Bone marrow (tissue), 2 donors: Measurements from ENCODE around the gene ANKRD18A.
"Not testable (repeated sequence)": the region's sequence is repeated elsewhere in the genome, so short reads cannot be mapped to it uniquely, and the experiment has no call there.

ENCODE experiments used
- DNase-seq, 2 donors: peaks; one replicate each; lab custom pipeline; 2025; lab: John Stamatoyannopoulos, UW

Gene ANKRD18A

DNA sequence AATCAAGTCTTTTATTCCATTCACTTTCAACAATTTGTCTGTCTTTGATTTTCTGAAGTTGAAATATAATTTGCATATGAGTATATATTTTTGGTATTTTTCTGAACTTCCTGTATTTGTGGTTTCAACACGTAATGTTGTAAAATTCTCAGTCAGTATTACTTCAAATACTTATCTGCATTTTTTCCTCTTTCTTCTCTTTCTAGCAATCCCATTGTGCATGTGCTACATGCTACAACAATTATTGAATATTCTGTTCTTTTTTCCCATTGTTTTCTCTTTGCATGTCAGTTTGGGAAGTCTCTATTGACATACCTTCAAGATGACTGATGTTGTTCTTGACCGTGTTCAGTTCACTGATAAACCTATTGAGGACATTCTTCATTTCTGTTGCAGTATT is 5.6 kb upstream of the ANKRD18A start:
- DNase-seq, result no peak

DNA sequence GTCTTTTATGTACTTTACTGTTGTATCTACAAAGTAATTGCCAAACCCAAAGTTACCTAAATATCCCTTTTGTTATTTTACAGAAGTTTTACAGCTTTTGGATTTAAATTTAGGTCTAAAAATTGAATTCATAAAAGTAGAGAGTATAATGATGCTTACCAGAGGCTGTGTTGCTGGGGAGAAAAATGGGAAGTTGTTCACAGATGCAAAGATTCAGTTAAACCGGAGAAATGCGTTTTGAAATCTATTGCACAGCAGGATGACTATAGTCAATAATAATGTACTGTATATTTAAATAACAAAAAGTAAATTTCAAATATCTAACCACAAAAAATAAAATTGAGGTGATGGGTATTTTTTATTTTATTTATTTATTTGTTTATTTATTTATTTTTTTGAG is 2.6 kb upstream of the ANKRD18A start:
- DNase-seq, result no peak

DNA sequence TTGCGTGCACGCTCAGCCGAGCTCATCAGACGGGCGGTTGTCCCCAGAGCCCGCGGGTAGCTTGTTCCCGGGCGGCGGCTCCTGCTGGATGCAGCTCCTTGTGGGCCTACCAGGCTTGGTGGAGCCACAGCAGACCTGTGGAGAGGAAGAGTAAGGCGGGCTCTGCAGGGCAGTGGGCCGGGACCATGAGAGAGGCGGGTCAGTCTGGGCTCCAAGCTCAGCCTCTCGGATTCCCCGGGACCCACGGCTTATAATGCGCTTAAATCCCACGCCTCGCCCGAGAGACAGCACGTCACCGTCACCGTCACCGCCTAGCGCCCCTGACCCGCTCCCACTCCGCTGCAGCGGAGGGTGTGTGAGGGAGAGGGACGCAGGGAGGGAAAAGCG is 1.9 kb upstream of the ANKRD18A start:
- DNase-seq, result no peak

DNA sequence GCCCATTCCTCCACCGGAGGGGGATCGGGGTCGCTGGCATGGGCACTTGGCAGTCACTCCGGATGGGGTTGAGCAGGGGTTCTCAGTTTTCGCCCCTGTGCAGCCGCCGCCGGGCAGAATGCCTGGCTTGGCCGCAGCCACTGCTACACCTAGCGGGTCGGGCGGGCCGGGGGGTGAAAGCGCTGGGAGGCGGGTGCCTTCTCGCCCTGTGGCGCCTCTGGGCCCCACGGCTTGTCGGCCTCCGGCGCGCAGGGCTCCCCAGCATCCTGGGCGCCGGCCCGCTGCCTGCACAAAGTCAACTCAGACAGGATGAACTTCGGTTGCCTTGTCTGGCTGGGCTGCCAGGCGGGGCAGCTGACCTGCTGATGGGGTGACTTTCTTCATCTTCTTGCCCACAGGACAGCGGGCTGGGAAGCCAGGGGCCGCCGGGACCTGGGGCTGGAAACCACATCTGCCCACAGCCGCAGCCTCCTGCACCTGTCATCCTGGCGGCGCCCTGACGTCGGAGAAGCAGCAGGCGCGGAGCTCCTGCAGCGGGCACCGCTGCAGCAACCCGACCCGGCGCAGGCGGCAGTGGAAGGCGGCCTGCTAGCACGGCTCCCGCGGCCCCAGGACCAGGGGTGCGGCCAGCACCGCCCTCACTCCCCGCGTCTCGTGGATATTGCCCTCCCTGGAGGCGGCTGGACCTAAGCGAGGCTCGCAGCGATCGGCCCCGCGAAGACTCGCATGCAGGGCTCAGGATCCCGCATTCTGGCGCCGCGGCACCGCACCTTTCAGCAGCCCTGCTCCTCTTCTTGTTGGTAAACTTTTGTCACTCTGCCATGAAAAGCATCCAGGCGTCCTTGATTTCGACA is 1.3 kb upstream of the ANKRD18A start:
- no peak for DNase-seq

DNA sequence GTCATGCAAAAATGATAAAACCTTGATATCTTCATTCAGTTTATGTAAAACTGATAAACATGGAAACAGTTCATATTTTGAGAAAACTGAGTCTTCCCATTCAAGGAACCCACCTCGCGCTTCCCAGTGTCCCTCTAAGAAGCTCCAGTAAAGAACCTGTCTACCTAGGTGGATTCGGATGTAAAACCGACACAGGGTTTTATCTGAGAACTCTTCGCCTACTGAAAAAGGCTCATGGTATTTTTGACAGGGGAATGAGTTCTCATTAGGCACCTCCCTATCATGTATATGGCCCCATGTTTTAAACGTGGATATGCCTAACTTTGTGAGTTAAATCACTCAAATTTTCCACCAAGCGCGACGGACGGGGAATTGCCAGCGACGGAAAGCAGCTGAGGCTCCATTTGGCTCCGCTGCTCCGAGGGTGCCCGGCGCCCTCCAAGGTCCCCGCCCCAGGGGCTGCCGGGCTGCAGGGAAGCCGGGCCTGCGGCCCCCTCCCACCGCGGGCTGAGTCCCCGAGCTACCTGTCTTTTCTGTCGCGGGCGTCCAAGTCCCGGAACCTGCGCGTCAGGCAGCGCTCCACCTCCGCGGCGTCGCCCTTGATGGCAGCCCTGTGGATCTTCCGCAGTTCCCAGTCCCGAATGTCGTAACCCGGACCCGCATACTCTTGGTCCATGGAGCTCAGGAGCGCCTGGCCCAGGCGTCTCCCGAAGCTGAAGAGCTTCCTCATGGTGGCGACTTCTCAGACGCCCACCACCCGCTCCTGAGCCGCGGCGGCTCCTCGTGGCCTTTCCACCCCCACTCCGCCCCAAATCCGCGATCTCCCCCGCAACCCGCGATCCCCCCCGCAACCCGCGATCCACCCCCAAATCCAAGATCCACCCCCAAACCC is 594 bp downstream of the ANKRD18A start:
- DNase-seq, result no peak

DNA sequence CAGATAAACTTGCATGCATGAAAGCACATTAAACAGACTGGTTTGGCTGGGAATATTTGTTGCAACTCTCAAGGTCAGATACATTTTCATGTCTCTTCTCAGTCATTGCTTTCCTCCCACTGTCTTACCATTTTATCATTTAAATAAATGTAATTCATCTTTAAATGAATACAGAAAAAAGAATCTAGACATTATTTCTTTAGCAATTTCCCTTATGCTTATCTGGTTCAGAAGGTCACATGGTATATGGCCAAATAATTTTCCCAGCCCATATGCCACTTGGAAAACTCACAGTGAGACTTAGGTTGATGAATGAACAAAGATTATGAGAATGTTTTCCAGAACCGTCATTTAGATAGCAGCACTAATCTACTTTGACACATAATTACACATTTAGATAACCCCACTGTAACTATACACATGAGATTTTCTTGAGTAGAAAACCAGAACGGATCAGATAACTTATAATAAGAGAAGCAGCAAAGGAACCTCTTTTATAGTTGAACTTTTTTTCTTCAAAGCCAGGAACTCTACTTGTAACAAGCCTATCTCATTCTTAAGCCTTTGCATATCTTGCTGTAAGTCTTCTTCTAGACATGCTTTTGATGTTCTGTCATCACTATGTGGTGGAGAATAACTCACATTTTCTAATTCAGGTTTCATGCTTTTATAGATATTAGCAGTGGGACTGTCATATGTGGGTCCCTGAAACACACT is 22.2 kb downstream of the ANKRD18A start:
- not testable (repeated sequence) for DNase-seq

DNA sequence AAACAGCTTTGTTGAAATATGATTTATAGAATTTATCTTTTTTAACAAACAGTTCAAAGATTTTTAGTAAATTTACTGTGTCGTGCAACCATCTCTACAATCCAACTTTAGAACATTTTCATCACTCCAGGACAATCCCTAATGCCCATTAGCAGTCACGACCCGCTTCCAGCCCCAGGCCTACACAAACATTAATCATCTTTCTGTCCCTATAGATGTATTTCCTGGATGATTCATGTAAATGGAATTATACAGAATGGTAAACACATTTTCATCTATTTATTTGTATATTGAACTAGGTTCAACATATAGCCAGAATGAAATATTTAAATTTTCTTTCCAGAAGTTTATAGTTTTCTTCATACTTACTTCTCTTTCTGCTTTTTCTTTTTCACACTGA is 25.3 kb downstream of the ANKRD18A start:
- DNase-seq, result not testable (repeated sequence)

- DNase-seq, result not testable (repeated sequence)
These were observed 28.9 kb downstream of the ANKRD18A start for GRCh38 chr9:38591346-38592063.

DNA sequence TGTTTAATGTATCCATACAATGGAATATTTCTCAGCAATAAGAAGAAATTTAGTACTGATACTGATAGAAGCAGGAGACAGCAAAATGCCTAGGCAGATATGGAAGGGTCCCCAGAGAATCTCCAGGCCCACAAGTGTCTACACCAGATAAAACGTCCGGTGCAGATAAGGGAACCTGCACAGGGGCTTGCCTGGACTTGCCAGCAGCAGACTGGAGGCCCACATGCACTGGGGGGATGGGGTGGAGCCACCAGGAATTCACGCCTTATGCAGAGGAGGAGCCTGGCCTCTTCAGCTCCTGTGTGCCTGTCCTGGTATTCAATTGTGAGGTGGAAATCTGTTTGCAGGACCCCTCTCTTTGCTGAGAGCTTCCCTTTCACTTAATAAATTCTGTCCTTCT is 36.6 kb downstream of the ANKRD18A start:
- DNase-seq, result not testable (repeated sequence)

DNA sequence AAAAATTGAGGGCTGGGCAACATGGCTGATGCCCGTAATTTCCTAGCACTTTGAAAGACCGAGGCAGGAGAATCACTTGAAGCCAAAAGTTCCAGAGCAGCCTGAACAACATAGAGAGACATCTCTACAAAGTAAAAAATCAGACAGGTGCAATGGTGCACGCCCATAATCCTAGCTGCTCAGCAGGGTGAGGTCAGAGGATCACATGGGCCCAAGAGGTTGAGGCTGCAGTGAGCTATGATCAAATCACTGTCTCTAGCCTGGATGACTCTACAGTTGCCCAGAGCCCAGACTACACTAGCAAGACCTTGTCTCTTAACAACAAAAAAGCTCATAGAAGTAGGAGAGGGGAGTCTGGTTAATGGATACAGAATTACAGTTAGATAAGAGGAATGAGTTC is 40.3 kb downstream of the ANKRD18A start:
- DNase-seq, result not testable (repeated sequence)

- not testable (repeated sequence) for DNase-seq
These were observed 44.2 kb downstream of the ANKRD18A start for GRCh38 chr9:38576181-38576580.

- DNase-seq, result not testable (repeated sequence)
These were observed 54.3 kb downstream of the ANKRD18A start for GRCh38 chr9:38566048-38566447.

DNA sequence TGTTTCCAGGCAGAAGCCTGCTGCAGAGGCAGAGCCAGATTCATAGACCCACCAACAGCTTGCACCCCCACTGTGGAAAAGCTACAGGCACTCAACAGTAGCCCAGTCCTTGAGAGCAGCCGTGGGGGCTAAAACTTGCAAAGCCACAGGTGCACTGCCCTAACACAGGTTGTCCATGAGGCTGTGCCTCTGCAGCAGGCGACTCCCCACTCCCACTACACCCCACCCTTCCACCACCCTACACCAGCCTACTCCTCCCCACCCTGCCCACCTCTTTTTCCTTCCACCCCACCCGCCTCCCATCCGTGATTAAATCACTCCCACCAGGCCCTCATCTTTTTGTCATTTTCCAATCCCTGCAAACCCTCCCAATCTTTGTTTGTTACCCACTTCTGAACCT is 55.2 kb downstream of the ANKRD18A start:
- not testable (repeated sequence) for DNase-seq

DNA sequence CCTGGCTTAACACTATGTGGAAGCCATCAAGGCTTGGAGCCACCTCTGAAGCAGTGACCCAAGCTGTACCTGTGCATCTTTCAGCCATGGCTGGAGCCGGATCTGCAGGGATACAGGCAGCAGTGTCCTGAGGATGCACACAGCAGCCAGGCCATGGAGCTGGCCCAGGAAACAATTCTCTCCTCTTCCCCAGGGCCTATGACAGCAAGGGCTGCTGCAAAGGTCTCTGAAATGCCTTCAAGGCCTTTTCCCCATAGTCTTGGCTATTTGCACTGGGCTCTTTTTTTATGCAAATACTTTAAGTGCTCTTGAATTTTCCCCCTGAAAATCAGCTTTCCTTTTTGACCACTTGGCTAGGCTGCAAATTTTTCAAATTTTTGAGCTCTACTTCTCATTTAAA is 56.5 kb downstream of the ANKRD18A start:
- not testable (repeated sequence) for DNase-seq

- not testable (repeated sequence) for DNase-seq
These were observed 59.3 kb downstream of the ANKRD18A start for GRCh38 chr9:38561134-38561533.

DNA sequence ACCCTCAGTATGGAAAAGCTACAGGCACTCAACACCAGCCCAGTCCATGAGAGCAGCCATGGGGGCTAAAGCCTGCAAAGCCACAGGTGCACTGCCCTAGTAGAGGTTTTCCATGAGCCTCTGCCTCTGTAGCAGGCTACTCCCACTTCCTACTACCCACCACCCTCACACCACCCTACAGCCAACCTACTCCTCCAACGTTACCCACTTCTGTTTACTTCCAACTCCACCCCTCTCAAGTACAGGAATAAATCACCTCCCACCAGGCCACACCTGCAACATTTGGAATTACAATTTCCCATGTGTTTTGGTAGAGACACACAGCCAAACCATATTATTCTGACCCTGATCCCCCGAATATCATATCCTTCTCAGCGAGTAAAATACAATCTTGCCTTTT is 61.2 kb downstream of the ANKRD18A start:
- DNase-seq, result not testable (repeated sequence)

DNA sequence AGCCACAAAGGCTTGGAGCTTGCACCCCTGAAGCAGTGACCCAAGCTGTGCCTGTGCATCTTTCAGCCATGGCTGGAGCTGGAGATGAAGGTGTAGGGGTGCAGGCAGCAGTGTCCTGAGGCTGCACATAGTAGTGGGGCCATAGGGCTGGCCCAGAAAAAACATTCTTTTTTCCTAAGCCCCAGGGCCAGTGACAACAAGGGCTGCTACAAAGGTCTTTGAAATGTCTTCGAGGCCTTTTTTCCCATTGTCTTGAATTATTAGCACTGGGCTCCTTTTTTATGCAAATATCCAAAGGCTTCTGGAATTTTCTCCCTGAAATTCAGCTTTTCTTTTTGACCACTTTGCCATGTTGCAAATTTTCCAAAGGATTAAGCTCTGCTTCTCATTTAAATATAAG is 62.6 kb downstream of the ANKRD18A start:
- not testable (repeated sequence) for DNase-seq

DNA sequence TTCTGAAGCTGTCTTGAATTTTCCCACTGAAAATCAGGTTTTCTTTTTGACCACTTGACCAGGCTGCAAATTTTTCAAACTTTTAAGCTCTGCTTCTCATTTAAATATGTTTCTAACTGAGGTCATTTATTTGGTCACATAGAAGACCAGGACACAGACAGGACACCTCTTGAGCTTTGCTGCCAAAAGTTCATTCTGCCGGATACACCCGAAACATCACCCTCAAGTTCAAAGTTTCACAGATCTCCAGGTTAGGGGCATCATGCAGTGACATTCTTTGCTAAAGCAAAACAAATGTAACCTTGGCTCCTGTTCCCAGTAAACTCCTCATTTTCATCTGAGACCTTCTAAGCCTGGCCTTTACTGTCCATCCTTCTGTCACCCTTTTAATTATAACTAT is 65.4 kb downstream of the ANKRD18A start:
- DNase-seq, result not testable (repeated sequence)

DNA sequence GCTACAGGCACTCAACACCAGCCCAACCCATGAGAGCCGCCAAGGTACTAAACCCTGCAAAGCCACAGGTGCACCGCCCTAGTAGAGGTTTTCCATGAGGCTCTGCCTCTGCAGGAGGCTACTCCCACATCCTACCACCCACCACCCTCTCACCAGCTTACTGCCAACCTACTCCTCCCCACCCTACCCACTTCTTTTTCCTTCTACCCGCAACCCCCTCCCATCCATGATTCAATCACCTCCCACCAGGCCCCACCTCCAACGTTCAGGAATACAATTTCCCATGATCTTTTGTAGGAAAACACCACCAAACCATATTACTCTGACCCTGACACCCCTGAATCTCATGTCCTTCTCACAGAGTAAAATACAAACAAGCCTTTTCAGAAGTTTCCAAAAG is 67.4 kb downstream of the ANKRD18A start:
- DNase-seq, result not testable (repeated sequence)

DNA sequence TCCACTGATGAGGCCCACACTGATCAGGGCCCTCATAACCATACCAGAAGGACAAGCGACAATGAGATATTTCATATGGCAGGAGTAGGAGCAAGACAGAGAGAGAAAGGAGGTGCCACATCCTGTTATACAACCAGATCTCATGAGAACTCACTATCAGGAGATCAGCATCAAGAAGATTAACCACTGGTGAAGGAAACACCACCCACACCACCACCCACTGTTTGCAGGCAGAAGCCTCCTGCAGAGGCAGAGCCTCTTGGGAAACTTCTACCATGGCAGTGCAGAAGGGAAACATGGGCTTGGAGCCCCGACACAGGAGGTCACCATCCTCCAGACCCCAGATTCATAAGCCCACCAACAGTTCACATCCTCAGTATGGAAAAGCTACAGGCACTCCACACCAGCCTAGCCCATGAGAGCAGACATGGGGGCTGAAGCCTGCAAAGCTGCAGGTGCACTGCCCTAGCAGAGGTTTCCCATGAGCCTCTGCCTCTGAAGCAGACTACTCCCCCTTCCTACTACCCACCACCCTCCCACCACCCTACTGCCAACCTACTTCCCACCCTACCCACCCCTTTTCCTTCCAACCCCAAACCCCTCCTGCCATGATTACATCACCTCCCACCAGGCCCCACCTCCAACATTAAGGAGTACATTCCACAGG is 73.8 kb downstream of the ANKRD18A start:
- DNase-seq, result not testable (repeated sequence)

- not testable (repeated sequence) for DNase-seq
These were observed 79.9 kb downstream of the ANKRD18A start for GRCh38 chr9:38540535-38540934.
